Measurements from ENCODE around the gene MIDN.
"Not testable (repeated sequence)": the region's sequence is repeated elsewhere in the genome, so short reads cannot be mapped to it uniquely, and the experiment has no call there.

MIDN gene

DNA sequence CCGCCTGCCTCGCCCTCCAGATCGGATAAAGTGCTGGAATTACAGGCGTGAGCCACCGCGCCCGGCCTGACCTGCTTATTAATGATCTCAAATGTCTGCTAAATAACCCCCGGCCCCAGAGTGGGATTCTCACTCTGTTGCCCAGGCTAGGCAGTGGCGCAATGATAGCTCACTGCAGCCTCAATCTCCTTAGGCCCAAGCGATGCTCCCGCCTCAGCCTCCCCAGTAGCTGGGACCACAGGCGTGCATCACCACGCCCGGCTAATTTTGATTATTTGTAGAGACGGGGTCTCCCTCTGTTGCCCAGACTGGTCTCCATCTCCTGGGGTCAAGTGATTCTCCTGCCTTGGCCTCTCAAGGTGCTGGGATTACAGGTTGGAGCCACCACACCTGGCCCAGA lies 7.5 kb upstream of the MIDN start:
- no peak for TF ChIP-seq POLR2A (IDR thresholded peaks at IDR 0.05; ENCODE audit: low read depth, low read length)
- DNase-seq (ENCODE audit: insufficient read length, low spot score) (no peak), FAIRE-seq (no peak)

GRCh38 chr19:1241417-1242095 lies 6.8 kb upstream of the MIDN start, which contains the start of gene ATP5F1D:
ATP5F1D (plus strand) TSS chr19:1241751; CDS start chr19:1241851, 100 bp downstream.
- peak; percentile 72 for FAIRE-seq
- peak; percentile 86 for TF ChIP-seq POLR2A (IDR thresholded peaks at IDR 0.05; ENCODE audit: low read depth, low read length)
- DNase-seq (ENCODE audit: insufficient read length, low spot score): peak; percentile 98

DNA sequence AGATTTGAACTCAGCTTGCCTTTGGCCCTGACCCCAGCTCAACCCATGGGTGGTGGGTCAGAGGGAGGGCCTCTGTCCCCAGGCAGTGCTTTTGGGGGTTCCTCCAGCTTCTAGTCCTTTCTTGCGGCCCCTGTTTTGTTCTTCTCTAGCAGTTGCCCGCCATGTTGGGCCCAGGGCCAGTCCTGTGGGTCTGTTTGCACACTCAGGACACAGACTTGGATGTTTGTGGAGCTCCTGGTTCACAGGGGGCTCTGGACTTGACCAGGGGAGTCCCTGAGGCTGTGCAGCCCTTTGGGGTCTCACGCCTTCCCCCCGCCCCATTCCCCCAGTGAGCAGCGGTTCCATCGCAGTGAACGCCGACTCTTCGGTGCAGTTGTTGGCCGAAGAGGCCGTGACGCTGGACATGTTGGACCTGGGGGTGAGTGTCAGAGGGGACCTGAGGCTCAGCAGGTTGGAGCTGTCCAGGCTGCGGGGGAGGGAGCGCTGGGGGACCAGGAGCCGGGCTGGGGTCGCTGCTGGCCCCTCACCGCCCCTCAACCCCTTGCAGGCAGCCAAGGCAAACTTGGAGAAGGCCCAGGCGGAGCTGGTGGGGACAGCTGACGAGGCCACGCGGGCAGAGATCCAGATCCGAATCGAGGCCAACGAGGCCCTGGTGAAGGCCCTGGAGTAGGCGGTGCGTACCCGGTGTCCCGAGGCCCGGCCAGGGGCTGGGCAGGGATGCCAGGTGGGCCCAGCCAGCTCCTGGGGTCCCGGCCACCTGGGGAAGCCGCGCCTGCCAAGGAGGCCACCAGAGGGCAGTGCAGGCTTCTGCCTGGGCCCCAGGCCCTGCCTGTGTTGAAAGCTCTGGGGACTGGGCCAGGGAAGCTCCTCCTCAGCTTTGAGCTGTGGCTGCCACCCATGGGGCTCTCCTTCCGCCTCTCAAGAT lies 4.4 kb upstream of the MIDN start:
- FAIRE-seq: no peak
- DNase-seq (ENCODE audit: insufficient read length, low spot score): peak; percentile 91
- no peak for TF ChIP-seq POLR2A (IDR thresholded peaks at IDR 0.05; ENCODE audit: low read depth, low read length)

DNA sequence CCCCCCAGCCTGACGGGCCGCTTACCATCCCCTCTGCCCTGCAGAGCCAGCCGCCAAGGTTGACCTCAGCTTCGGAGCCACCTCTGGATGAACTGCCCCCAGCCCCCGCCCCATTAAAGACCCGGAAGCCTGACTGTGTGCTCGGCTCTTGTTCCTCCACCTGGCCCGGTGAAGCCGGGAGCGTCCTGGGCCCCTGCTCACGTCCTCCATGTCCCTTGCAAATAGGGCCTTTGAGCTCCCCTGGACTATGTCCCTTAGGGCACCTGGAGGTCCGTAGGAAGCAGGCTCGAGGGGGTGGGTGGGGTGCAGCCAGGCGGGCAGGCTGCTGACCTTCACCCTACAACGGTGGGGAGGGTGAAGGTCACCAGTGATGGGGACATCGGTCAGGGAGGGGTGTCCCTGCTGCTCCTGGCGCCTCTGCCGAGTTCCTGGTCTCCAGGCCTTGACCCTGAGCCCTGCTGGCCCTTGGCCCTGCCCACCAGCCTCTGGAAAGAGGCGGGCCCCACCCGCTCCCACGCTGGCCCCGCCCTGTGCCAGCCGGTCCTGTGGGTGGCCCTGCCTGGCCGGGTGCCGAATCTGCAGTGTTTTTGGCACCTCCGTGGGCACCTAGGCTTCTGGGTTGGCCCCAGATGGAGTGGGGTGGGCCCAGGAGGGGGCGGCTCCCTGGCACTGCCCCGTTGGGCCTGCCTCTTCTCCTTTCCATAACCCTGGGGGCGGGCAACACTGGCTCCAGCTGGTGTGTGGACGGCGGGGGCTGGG lies 3.5 kb upstream of the MIDN start:
- FAIRE-seq (no peak), DNase-seq (ENCODE audit: insufficient read length, low spot score) (peak; percentile 74)
- TF ChIP-seq POLR2A (IDR thresholded peaks at IDR 0.05; ENCODE audit: low read depth, low read length): no peak

GRCh38 chr19:1245494-1246264 lies 2.7 kb upstream of the MIDN start:
- TF ChIP-seq POLR2A (IDR thresholded peaks at IDR 0.05; ENCODE audit: low read depth, low read length): no peak
- no peak for DNase-seq (ENCODE audit: insufficient read length, low spot score)
- FAIRE-seq: no peak

DNA sequence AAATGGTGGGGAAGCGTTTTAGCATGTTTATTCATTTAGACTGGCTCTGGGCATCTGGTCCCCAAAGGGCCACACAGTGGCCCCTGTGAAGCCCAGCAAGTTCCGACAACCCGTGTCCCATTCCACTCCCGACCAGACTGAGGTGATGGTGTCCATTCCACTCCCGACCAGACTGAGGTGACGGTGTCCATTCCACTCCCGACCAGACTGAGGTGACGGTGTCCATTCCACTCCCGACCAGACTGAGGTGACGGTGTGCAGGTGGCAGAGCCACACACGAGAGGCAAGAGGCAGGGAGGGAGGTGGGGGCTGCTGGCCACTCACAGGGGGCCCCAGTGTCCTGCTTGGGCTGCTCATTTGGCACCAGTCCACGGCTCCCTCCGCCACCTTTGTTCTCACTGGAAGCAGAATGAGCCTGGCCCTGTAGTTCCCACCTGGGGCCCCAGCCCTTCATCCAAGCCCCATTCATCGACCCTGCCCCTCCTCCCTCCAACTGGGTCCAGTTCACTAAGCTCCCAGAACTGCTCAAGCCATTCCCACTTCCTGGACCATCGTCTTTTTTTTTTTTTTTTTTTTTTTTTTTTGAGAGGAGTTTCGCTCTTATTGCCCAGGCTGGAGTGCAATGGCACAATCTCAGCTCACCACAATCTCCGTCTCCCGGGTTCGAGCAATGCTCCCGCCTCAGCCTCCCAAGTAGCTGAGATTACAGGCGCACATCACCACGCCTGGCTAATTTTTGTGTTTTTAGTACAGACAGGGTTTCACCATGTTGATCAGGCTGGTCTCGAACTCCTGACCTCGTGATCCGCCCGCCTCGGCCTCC lies 1.9 kb upstream of the MIDN start:
- DNase-seq (ENCODE audit: insufficient read length, low spot score); FAIRE-seq: not testable (repeated sequence)

DNA sequence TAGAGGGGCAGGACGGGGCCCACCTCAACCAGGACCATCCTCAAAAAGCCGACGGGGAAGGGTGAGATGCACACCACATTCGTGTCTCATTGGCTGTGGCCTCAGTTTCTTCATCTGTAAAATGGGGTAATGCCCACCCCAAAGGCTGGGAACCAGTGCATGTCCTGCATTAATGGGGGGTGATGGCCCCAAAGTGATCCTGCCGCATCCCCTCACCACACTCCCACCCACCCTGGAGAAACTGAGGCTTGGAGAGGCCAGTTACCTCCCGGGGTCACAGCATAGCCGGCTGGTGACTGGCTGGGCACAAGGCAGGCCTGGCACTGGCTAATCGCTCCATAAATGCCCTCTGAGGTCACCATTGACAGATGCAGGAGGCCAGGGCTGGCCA lies 640 bp upstream of the MIDN start:
- DNase-seq (ENCODE audit: insufficient read length, low spot score): peak; percentile 72
- no peak for TF ChIP-seq POLR2A (IDR thresholded peaks at IDR 0.05; ENCODE audit: low read depth, low read length)
- no peak for FAIRE-seq

GRCh38 chr19:1248786-1249297 lies 459 bp downstream of the MIDN start:
- no peak for FAIRE-seq
- TF ChIP-seq POLR2A (IDR thresholded peaks at IDR 0.05; ENCODE audit: low read depth, low read length): no peak
- peak; percentile 69 for DNase-seq (ENCODE audit: insufficient read length, low spot score)

GRCh38 chr19:1249298-1249989 lies 1.1 kb downstream of the MIDN start:
- TF ChIP-seq POLR2A (IDR thresholded peaks at IDR 0.05; ENCODE audit: low read depth, low read length): peak; percentile 97
- peak; percentile 79 for DNase-seq (ENCODE audit: insufficient read length, low spot score)
- no peak for FAIRE-seq

GRCh38 chr19:1249990-1250436 lies 1.6 kb downstream of the MIDN start:
- no peak for TF ChIP-seq POLR2A (IDR thresholded peaks at IDR 0.05; ENCODE audit: low read depth, low read length)
- no peak for FAIRE-seq

DNA sequence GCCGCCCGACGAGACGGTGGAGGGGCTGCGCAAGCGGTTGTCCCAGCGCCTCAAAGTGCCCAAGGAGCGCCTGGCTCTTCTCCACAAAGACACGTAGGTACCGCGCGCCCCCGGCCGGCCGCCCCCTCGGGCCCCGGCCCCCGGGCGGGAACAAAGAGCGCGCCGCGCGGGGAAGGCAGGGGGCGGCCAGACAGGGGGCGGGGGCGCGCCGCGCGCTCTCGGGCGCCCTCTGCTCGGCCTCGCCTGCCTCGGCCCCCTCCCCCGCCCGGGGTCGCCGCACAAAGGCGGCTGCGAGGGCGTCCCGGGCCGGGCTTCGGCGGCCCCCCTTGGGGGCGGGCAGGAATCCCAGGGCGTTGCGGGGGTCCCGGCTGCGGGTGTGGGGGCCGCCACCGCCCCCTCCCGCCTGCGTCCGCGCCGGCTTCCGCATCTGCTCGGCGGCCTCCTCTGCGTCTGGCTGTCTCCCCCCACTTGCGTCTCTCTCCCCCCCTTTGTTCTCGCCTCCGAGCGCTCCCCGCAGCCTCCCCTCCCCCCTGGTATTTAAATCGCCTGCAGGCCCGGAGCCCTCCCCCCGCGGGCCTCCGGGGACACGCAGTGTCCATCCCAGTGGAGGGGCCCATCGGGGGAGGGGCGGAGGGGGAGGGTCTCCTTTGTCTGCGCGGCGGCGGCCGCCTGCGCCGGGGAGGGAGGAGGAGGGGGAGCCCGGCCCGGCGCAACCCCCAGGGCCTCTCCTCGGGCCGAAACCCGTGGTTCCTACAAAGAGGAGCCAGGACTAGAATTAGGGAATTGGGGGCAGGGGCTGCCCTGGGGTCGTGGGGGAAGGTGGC lies 2.3 kb downstream of the MIDN start:
- TF ChIP-seq POLR2A (IDR thresholded peaks at IDR 0.05; ENCODE audit: low read depth, low read length): no peak
- DNase-seq (ENCODE audit: insufficient read length, low spot score) (no peak), FAIRE-seq (no peak)

More at GRCh38 chr19:1249990-1250436, 1.6 kb downstream of the MIDN start:
- no peak for DNase-seq (ENCODE audit: insufficient read length, low spot score)
